GM12878 (cell line): Measurements from ENCODE around the gene L3HYPDH. TPM values are rescaled to one million over a fixed set of nuclear protein-coding genes. Genes with fewer than 3 reads are reported as not detected.

ENCODE experiments used
- EP300 ChIP-seq, 2 experiments: fragments of 150-350 bp in 1 of 2; IDR thresholded peaks; 2 replicates each; pipeline ENCODE4 v1.6.1; 2011 to 2012; ENCODE audit warnings: low read depth in 2 of 2, low read length in 2 of 2, borderline replicate concordance in 1 of 2, improper control_type of control experiment in 1 of 2, inconsistent platforms in 1 of 2; ENCODE audit not compliant: control insufficient read depth in 1 of 2
- FOXK2 ChIP-seq: fragments of 450-650 bp; IDR thresholded peaks from 2 replicates; pipeline ENCODE4 v1.6.1; 2017; ENCODE audit warnings: mild to moderate bottlenecking, moderate library complexity
- GABPA ChIP-seq: IDR thresholded peaks from 2 replicates; pipeline ENCODE4 v1.6.1; 2014; ENCODE audit warnings: antibody characterized with exemption, low read depth, mild to moderate bottlenecking, inconsistent platforms
- GATAD2B ChIP-seq: fragments of 450-650 bp; conservative IDR thresholded peaks from 2 replicates; pipeline ENCODE4 v1.6.1; 2017; ENCODE audit warnings: low read depth, mild to moderate bottlenecking, moderate library complexity
- MXI1 ChIP-seq: fragments of 150-350 bp; IDR thresholded peaks from 2 replicates; pipeline ENCODE4 v1.6.1; 2011; ENCODE audit warnings: low read depth, mild to moderate bottlenecking, inconsistent platforms, low read length, improper control_type of control experiment
- NFYB ChIP-seq: IDR thresholded peaks from 2 replicates; pipeline ENCODE4 v1.6.1; 2011; ENCODE audit warnings: low read depth, mild to moderate bottlenecking, low read length, improper control_type of control experiment, moderate library complexity; ENCODE audit not compliant: insufficient read depth
- RAD51 ChIP-seq: fragments of 450-650 bp; IDR thresholded peaks from 2 replicates; pipeline ENCODE4 v1.6.1; 2016; ENCODE audit warnings: moderate library complexity, mild to moderate bottlenecking, inconsistent platforms
- RFX5 ChIP-seq: IDR thresholded peaks from 2 replicates; pipeline ENCODE4 v1.6.1; 2011; ENCODE audit warnings: low read depth, low read length, improper control_type of control experiment
- SREBF2 ChIP-seq: IDR thresholded peaks from 2 replicates; pipeline ENCODE4 v1.6.1; 2012; ENCODE audit warnings: mild to moderate bottlenecking, low read length
- STAT3 ChIP-seq: IDR thresholded peaks from 2 replicates; pipeline ENCODE4 v1.6.1; 2011; ENCODE audit warnings: low read depth, low read length, improper control_type of control experiment
- TAF1 ChIP-seq: IDR thresholded peaks from 2 replicates; pipeline ENCODE4 v1.6.1; 2011; ENCODE audit warnings: mild to moderate bottlenecking, low read depth, low read length, borderline replicate concordance
- YBX1 ChIP-seq: fragments of 450-650 bp; IDR thresholded peaks from 2 replicates; pipeline ENCODE4 v1.6.1; 2016; ENCODE audit warnings: antibody characterized with exemption
- polyA plus RNA-seq, 11 experiments: library from polyadenylated mRNA; depleted of rRNA in 4 of 11; unstranded in 6 of 11; stranded (reverse) in 5 of 11; fragments of >200 nt; fragmentation: Nextera tagmentation in 4 of 11; fragmentation: Illumina TruSeq in 1 of 11; extraction: Ambion mirVana in 4 of 11; extraction: Trizol in 1 of 11; gene quantifications; 1 replicate in 1 of 11; 2 replicates in 10 of 11; pipeline versions ENCODE4 v1.2.1 to v1.2.3, GENCODE V29; 2011 to 2016; ENCODE audit warnings: inconsistent platforms in 2 of 11, missing spikeins in 2 of 11, low read depth in 1 of 11
- total RNA-seq, 4 experiments: library from RNA; depleted of rRNA in 3 of 4; stranded (reverse); fragments of >200 nt in 3 of 4; fragmentation: Illumina TruSeq in 1 of 4; extraction: Trizol in 1 of 4; gene quantifications; 2 replicates each; pipeline versions ENCODE4 v1.2.1 to v1.2.3, GENCODE V29; 2013 to 2021
- TF ChIP-seq, protein P1 (sequence below): fragments of 450-650 bp; formaldehyde crosslinking; IDR thresholded peaks from 2 replicates; pipeline ENCODE4 v1.5.0; 2022; ENCODE audit warnings: mild to moderate bottlenecking, missing genetic modification characterization
- TF ChIP-seq, protein P2 (sequence below): fragments of 450-650 bp; IDR thresholded peaks from 2 replicates; pipeline ENCODE4 v1.6.1; 2014; ENCODE audit warnings: mild to moderate bottlenecking
- TF ChIP-seq, protein P3 (sequence below): IDR thresholded peaks from 2 replicates; pipeline ENCODE4 v1.6.1; 2012; ENCODE audit warnings: low read depth, low read length, improper control_type of control experiment
- TF ChIP-seq, protein P4 (sequence below): IDR thresholded peaks from 2 replicates; pipeline ENCODE4 v1.6.1; 2012; ENCODE audit warnings: improper control_type of control experiment, low read depth, low read length; ENCODE audit not compliant: insufficient replicate concordance

L3HYPDH gene
- total and polyA plus RNA-seq, 10 of the 15 experiments (the other 5 are each of a cell fraction or from before 2014, with no cell fraction given), result 11.5 to 27.8 (median 15.8) TPM

DNA sequence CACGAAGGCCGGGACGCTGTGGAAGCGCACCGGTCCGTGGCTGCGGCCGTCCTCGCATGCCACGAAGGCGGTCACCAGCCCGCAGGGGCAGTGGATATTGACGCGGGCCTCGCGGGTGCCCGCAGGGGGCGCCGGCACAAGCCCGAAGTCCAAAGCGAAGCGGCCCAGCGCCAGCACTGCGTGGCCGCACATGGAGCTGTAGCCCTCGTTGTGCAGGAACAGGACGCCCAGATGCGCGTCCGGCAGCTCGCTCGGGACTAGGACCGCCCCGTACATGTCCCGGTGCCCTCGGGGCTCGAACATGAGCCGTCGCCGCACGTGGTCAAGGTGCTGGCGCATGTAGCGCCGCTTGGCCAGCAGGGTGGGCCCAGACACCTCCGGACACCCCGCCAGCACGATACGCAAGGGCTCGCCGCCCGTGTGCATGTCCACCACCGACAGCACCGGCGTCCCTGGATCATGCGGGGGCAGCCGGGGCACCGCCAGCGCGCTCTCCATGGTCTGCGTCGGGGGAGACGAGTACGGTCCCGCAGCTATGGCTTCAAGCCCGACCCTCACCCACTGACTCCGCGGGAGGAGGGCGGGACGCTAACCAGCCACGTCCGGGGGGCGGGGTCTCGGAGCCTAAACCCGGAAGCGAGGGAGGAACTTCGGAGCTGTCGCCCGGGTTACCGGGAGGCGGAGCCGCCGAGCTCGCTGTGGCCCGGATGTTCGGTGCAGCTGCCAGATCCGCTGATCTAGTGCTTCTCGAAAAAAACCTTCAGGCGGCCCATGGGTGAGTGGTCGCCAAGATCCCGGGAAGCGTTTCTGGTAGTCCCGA is at the start of gene L3HYPDH, which contains the start of gene JKAMP (continued):
- TF ChIP-seq, protein P1, sequence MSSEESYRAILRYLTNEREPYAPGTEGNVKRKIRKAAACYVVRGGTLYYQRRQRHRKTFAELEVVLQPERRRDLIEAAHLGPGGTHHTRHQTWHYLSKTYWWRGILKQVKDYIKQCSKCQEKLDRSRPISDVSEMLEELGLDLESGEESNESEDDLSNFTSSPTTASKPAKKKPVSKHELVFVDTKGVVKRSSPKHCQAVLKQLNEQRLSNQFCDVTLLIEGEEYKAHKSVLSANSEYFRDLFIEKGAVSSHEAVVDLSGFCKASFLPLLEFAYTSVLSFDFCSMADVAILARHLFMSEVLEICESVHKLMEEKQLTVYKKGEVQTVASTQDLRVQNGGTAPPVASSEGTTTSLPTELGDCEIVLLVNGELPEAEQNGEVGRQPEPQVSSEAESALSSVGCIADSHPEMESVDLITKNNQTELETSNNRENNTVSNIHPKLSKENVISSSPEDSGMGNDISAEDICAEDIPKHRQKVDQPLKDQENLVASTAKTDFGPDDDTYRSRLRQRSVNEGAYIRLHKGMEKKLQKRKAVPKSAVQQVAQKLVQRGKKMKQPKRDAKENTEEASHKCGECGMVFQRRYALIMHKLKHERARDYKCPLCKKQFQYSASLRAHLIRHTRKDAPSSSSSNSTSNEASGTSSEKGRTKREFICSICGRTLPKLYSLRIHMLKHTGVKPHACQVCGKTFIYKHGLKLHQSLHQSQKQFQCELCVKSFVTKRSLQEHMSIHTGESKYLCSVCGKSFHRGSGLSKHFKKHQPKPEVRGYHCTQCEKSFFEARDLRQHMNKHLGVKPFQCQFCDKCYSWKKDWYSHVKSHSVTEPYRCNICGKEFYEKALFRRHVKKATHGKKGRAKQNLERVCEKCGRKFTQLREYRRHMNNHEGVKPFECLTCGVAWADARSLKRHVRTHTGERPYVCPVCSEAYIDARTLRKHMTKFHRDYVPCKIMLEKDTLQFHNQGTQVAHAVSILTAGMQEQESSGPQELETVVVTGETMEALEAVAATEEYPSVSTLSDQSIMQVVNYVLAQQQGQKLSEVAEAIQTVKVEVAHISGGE (CRISPR knock-in tag), result no peak
- TF ChIP-seq YBX1 (no peak), GABPA (0 out of 2 replicates have a peak, but pooled peaks have one; percentile 49), SREBF2 (no peak), RAD51 (no peak), FOXK2 (no peak), TAF1 (peak; percentile 30; the same call in 1 of the 2 replicates), RFX5 (no peak), STAT3 (no peak), EP300 (IDR thresholded peaks at IDR 0.05; ENCODE audit: borderline replicate concordance in 1 of 2, control insufficient read depth in 1 of 2, low read depth in 2 of 2, low read length in 2 of 2) (0 out of 4 replicates have a peak, but pooled peaks of 1 of the 2 experiments have one; percentile 7), GATAD2B (peak; percentile 97), MXI1 (peak; percentile 23), NFYB (no peak)
- TF ChIP-seq, protein P2, sequence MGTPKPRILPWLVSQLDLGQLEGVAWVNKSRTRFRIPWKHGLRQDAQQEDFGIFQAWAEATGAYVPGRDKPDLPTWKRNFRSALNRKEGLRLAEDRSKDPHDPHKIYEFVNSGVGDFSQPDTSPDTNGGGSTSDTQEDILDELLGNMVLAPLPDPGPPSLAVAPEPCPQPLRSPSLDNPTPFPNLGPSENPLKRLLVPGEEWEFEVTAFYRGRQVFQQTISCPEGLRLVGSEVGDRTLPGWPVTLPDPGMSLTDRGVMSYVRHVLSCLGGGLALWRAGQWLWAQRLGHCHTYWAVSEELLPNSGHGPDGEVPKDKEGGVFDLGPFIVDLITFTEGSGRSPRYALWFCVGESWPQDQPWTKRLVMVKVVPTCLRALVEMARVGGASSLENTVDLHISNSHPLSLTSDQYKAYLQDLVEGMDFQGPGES, result no peak
- TF ChIP-seq, protein P3, sequence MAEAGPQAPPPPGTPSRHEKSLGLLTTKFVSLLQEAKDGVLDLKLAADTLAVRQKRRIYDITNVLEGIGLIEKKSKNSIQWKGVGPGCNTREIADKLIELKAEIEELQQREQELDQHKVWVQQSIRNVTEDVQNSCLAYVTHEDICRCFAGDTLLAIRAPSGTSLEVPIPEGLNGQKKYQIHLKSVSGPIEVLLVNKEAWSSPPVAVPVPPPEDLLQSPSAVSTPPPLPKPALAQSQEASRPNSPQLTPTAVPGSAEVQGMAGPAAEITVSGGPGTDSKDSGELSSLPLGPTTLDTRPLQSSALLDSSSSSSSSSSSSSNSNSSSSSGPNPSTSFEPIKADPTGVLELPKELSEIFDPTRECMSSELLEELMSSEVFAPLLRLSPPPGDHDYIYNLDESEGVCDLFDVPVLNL, result no peak
- TF ChIP-seq, protein P4, sequence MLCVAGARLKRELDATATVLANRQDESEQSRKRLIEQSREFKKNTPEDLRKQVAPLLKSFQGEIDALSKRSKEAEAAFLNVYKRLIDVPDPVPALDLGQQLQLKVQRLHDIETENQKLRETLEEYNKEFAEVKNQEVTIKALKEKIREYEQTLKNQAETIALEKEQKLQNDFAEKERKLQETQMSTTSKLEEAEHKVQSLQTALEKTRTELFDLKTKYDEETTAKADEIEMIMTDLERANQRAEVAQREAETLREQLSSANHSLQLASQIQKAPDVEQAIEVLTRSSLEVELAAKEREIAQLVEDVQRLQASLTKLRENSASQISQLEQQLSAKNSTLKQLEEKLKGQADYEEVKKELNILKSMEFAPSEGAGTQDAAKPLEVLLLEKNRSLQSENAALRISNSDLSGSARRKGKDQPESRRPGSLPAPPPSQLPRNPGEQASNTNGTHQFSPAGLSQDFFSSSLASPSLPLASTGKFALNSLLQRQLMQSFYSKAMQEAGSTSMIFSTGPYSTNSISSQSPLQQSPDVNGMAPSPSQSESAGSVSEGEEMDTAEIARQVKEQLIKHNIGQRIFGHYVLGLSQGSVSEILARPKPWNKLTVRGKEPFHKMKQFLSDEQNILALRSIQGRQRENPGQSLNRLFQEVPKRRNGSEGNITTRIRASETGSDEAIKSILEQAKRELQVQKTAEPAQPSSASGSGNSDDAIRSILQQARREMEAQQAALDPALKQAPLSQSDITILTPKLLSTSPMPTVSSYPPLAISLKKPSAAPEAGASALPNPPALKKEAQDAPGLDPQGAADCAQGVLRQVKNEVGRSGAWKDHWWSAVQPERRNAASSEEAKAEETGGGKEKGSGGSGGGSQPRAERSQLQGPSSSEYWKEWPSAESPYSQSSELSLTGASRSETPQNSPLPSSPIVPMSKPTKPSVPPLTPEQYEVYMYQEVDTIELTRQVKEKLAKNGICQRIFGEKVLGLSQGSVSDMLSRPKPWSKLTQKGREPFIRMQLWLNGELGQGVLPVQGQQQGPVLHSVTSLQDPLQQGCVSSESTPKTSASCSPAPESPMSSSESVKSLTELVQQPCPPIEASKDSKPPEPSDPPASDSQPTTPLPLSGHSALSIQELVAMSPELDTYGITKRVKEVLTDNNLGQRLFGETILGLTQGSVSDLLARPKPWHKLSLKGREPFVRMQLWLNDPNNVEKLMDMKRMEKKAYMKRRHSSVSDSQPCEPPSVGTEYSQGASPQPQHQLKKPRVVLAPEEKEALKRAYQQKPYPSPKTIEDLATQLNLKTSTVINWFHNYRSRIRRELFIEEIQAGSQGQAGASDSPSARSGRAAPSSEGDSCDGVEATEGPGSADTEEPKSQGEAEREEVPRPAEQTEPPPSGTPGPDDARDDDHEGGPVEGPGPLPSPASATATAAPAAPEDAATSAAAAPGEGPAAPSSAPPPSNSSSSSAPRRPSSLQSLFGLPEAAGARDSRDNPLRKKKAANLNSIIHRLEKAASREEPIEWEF, result no peak
